GM21723 (cell line): ENCODE data around the gene TCTA.

Experiments used
- ATAC-seq: cut with Tn5 transposase; IDR thresholded peaks from one replicate; pipeline ENCODE4 v1.9.1; 2021; ENCODE audit warnings: mild to moderate bottlenecking, moderate library complexity; ENCODE audit not compliant: unreplicated experiment

Gene TCTA

GRCh38 chr3:49410066-49410845, 2.0 kb upstream of the TCTA start:
- ATAC-seq = no peak

GRCh38 chr3:49410846-49411534, 1.2 kb upstream of the TCTA start:
- no peak for ATAC-seq

DNA sequence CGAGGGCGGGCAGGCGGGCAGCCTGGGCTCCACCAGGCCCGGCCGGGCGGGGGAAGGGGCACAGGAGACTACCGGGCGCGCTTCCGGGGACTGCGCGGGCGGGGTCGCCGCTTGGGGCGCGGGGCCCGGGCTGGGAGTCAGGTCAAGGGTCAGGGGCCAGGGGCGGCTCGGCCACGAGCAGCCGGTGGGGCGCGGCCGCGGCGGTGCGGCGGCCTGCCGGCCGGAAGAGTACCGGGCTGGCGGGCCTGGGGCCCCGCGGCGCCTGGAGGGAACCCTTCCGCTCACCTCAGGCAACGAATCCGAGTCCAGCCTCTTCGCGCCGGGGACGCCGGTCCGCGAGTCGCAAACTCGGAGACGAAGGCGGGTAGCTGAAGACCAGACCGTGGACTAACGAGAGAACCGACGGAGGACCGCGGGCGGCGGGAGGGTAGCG, 672 bp upstream of the TCTA start:
- ATAC-seq = peak; percentile 31

DNA sequence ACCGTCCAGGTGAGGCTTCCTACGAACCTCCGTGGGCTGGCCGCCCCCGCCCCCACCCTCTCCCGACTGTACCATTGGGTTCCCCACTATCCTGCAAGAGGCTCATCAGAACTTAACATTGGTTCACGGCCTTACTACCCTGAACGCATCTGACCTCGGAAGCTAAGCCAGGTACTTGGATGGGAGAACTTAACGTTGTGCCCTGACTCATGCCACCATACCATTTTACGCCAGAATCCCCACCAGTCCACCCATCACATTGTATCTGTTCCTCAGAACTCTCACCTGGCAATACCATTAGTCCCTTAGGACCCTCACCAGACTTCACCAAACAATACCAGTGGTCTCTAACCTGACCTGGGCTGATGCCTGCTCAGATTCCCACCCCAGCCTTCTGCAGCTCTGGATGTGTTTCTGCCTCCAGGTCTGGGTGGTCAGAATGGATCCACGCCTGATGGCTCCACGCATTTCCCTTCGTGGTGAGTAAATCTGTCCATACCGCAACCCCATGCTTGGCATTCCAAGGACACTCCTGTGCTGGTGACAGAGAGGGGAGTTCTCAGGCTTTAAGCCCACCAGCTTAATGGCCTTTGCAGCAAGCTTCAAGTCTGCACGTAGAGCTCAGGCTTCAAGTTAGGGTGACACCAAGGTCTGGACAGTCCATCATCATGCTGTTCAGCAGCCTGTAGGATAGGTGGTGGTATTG, 562 bp downstream of the TCTA start:
- ATAC-seq = no peak

GRCh38 chr3:49413338-49413734, 1.1 kb downstream of the TCTA start:
- no peak for ATAC-seq

- no peak for ATAC-seq
Measured at GRCh38 chr3:49414753-49415152, 2.5 kb downstream of the TCTA start.

DNA sequence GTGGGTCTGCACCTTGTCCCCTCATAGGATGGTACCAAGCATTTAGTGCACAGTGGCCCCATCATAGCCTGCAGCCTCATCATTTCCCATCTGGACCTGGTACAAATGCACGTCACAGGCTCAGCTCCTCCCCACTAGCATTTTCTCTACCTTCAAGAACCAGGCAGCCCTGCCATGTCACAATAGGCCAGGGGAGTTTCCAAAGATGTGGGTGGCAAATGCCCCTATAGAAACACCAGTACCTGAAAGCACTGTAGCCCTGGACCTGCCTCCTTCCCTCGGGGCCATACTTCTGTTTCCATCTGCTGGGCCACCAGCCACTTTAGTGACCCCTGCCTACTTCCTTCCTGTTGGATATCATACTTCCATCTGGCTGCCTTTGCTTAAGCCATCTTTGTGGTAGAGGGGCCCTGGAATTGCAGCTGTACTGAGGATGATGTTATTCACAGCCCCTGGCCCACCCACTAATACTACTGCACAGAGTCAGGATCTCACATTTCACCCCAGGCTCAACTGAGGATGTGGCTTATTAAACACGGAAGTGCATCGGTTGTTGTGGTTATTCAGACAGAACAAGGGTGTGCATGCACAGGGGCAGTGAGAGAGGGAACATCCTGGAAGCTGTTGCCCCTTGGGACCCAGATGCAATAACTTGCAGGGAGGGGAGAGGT, 3.8 kb downstream of the TCTA start:
- ATAC-seq = no peak

- no peak for ATAC-seq
Measured at GRCh38 chr3:49416867-49417266, 4.6 kb downstream of the TCTA start.

DNA sequence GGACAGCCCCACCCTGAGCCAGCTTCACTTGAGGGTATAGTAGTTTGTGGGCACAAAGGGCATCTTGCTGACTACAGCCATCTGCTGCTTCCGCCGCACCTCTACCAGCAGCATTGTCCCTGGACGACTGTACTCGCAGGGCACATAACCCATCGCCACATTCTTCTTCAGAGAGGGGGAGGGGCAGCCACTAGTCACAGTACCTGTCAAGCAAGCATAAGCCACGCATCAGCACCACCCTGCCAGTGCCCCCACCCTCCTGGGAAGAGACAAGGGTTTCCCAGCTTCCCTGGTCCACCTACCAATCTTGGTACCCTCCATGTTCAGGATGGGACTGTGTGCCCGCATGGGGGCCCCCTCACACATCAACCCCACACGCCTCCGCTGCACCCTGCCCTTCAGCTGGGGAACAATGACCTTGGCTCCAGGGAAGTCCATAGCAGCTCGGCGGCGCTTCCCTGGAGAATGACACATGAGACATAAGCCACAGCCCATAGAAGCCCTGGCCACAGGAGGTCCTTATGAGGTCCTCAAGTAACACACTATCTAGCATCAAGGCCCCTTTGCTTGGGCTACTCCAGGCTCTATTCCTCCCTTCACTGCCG, 5.4 kb downstream of the TCTA start:
- no peak for ATAC-seq

DNA sequence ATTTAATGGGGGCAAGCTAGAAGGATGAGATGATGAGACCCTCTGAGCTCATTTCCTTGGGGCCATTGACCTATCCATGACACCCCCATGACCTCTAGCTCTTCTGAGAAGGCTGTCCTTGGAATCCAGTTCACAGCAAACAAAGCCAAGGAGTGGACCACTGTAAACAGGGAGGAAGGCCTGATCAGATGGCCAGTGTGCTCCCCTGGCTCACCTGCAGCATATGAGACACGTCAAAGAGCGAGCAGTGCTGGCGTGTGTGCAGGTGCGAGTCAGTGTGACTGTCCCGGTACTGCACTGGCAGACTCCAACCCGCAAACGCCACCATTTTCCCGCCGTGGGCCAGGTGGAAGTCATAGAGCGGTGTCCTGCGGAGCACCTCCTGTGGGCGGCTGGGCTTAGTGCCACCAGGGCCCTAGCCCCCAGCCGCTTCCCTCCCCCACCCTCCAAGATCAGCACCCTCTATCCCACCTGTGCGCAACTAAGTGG, 9.7 kb downstream of the TCTA start:
- no peak for ATAC-seq

- no peak for ATAC-seq
Measured at GRCh38 chr3:49422379-49423248, 10.4 kb downstream of the TCTA start, which contains the start of gene AMT. Gene AMT (minus strand): TSS chr3:49422473. CDS start chr3:49422450, 23 bp downstream.

- ATAC-seq = no peak
Measured at GRCh38 chr3:49424816-49425215, 12.6 kb downstream of the TCTA start.

DNA sequence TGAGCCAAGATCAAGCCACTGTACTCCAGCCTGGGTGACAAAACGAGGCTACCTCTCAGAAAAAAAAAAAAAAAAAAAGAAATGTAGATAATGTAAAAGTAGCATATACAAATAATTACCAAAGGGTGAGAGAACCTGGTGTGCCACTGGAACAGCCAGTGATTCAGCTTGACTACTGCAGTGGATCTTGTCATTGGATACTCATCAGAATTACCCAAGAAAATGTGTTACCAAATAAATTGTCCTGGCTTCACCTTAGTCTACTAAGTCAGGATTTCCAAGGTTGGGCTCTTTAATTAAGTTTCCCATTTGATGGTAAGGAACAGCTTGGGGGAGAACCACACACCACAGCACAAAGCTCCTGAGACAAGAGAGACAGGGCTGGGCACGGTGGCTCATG, 15.4 kb downstream of the TCTA start:
- no peak for ATAC-seq

- ATAC-seq = no peak
Measured at GRCh38 chr3:49428752-49429080, 16.5 kb downstream of the TCTA start.

DNA sequence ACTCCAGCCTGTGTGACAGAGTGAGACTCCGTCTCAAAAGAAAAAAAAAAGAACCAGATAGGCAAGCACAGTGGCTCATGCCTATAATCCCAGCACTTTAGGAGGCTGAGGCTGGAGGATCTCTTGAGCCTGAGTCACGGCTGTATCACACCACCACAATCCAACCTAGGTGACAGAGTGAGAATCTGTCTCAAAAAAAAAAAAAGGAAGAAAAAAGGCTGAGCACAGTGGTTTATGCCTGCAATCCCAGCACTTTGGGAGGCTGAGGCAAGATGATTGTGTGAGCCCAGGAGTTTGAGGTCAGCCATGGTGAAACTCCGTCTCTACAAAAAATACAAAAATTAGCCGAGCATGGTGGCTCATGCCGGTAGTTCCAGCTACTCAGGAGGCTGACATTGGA, 22.5 kb downstream of the TCTA start:
- ATAC-seq = no peak

DNA sequence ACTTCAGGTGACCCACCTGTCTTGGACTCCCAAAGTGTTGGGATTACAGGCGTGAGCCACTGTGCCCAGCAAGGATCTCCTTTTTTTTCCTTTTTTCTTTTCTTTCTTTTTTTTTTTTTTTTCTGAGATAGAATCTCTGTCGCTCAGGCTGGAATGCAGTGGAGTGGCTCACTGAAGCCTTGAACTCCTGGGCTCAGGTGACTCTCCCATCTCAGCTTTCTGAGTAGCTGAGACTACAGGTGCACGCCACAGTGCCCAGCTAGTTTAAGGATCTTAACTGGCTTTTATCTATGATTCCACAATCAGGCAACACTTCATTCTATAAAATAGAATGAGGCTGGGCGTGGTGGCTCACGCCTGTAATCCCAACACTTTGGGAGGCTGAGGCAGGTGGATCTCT, 33.2 kb downstream of the TCTA start:
- ATAC-seq = no peak

DNA sequence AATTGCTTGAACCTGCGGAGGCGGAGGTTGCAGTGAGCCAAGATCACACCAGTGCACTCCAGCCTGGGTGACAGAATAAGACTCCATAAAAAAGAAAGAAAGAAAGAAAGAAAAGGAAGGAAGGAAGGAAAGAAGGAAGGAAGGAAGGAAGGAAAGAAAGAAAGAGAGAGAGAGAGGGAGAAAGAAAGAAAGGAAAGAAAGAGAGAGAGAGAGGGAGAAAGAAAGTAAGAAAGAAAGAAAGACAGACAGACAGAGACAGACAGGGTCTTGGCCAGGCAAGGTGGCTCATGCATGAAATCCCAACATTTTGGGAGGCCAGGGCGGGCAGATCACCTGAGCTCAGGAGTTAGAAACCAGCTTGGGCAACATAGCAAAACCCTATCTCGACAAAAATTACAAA, 41.4 kb downstream of the TCTA start:
- no peak for ATAC-seq

DNA sequence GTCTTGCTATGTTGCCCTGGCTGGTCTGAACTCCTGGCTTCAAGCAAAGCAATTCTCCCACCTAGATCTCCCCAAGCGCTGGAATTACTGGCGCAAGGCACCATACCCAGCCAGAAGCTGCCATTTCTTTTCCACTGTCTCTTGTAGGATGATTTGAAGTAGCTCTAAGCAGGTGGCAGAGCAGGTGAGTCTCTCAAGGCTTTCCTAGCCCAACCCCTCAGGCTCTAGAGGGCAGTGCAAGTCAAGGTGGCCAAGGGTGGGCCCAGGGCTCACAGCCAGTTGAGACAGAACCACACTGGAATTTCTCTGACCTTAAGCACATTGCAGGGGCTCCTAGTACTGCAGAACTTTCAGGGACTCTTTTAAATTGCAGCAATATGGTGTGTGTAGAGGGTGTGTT, 42.2 kb downstream of the TCTA start:
- ATAC-seq = no peak

DNA sequence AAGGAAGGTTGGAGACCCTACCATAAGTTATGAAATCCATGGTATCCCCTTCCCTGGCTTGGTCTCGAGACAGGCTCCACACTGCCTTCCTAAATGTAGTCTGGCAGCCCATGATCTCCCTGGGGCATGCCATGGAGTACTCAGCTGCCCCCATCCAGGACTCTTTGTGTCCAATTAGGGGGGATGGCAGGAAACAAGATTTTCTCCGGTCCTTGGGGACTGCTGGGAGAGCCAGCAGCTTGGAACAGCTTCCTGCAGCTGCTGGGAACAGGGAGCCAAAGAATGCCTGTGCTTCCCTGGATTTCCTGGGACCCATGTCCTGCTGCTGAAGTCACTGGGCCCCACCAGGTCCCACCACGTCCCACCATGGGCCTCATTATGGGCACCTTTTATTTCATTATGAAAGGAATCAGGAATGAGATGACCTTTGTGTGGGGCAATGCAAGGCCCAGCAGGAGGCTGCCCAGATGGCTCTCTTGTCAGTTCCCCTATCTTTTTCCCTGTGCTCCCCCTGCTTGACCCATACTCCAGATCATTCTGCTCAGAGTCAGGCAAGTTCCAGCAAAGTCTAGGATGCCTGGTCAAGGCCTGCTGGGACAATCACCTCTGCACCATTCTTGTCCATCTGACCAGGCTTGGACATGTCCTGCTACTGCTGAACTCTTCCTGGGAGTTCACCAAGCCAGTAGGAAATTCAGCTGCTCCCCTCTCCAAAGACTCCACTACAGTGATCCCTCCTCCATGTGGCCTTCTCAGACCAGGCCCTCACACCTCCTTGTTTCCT, 42.9 kb downstream of the TCTA start:
- ATAC-seq = no peak
